H9 (cell line): ENCODE data around the gene PLP2. TPM values are rescaled to one million over a fixed set of nuclear protein-coding genes. Genes with fewer than 3 reads are reported as not detected.

ENCODE experiments used
- DNase-seq: peaks from one replicate; pipeline ENCODE4 v3.0.0-alpha.2; 2017
- H2AFZ ChIP-seq: one replicate; pipeline ENCODE4 v1.6.1; 2013; ENCODE audit warnings: mild to moderate bottlenecking, low read length, control low read depth, moderate library complexity
- H2AK5ac ChIP-seq: 2 replicates; pipeline ENCODE4 v1.6.1; 2013; ENCODE audit warnings: low read length, control low read depth, mixed read lengths; ENCODE audit not compliant: insufficient read length
- H2BK120ac ChIP-seq: one replicate; pipeline ENCODE4 v1.6.1; 2013; ENCODE audit warnings: low read depth, mild to moderate bottlenecking, low read length, control low read depth, inconsistent platforms; ENCODE audit not compliant: poor library complexity, severe bottlenecking
- H2BK12ac ChIP-seq: 2 replicates; pipeline ENCODE4 v1.6.1; 2013; ENCODE audit warnings: low read length, control low read depth, mixed read lengths, low read depth; ENCODE audit not compliant: insufficient read length
- H2BK15ac ChIP-seq: 2 replicates; pipeline ENCODE4 v1.6.1; 2013; ENCODE audit warnings: low read depth, low read length, control low read depth
- H2BK20ac ChIP-seq: one replicate; pipeline ENCODE4 v1.6.1; 2013; ENCODE audit warnings: low read depth, mild to moderate bottlenecking, low read length, control low read depth, inconsistent platforms; ENCODE audit not compliant: poor library complexity, severe bottlenecking
- H2BK5ac ChIP-seq: 2 replicates; pipeline ENCODE4 v1.6.1; 2013; ENCODE audit warnings: low read length, control low read depth, mixed read lengths; ENCODE audit not compliant: insufficient read length
- H3K14ac ChIP-seq: 2 replicates; pipeline ENCODE4 v1.6.1; 2013; ENCODE audit warnings: low read length, control low read depth; ENCODE audit not compliant: insufficient read depth
- H3K18ac ChIP-seq: 2 replicates; pipeline ENCODE4 v1.6.1; 2013; ENCODE audit warnings: low read depth, mild to moderate bottlenecking, mixed read lengths, low read length, control low read depth; ENCODE audit not compliant: insufficient read length
- H3K23ac ChIP-seq: 2 replicates; pipeline ENCODE4 v1.6.1; 2013; ENCODE audit warnings: low read length, control low read depth, mixed read lengths, low read depth; ENCODE audit not compliant: insufficient read length
- H3K23me2 ChIP-seq: 2 replicates; pipeline ENCODE4 v1.6.1; 2013; ENCODE audit warnings: low read depth, mild to moderate bottlenecking, mixed read lengths, low read length, control low read depth; ENCODE audit not compliant: insufficient read length, poor library complexity, severe bottlenecking
- H3K27ac ChIP-seq: 2 replicates; pipeline ENCODE4 v1.5.1; 2013; ENCODE audit warnings: low read length, control low read depth, mixed read lengths, low read depth; ENCODE audit not compliant: insufficient read length
- H3K27me3 ChIP-seq: 2 replicates; pipeline ENCODE4 v1.6.1; 2013; ENCODE audit warnings: low read length, control low read depth, inconsistent platforms; ENCODE audit not compliant: insufficient read depth
- H3K4ac ChIP-seq: 2 replicates; pipeline ENCODE4 v1.6.1; 2013; ENCODE audit warnings: low read depth, mild to moderate bottlenecking, control low read depth, inconsistent platforms, low read length, moderate library complexity
- H3K4me1 ChIP-seq: 2 replicates; pipeline ENCODE4 v1.6.1; 2013; ENCODE audit warnings: low read length, control low read depth, inconsistent platforms; ENCODE audit not compliant: insufficient read depth
- H3K4me2 ChIP-seq: 2 replicates; pipeline ENCODE4 v1.6.1; 2013; ENCODE audit warnings: low read length, control low read depth, mixed read lengths; ENCODE audit not compliant: insufficient read length, insufficient read depth
- H3K56ac ChIP-seq: 2 replicates; pipeline ENCODE4 v1.6.1; 2013; ENCODE audit warnings: low read depth, mild to moderate bottlenecking, mixed read lengths, low read length, control low read depth; ENCODE audit not compliant: insufficient read length
- H3K79me1 ChIP-seq: 2 replicates; pipeline ENCODE4 v1.6.1; 2013; ENCODE audit warnings: low read depth, mild to moderate bottlenecking, moderate library complexity, low read length, control low read depth, inconsistent platforms; ENCODE audit not compliant: insufficient read depth, poor library complexity, severe bottlenecking
- H3K79me2 ChIP-seq: 2 replicates; pipeline ENCODE4 v1.6.1; 2013; ENCODE audit warnings: low read length, control low read depth, inconsistent platforms; ENCODE audit not compliant: insufficient read depth
- H3K9ac ChIP-seq: 2 replicates; pipeline ENCODE4 v1.6.1; 2013; ENCODE audit warnings: low read length, control low read depth, mixed read lengths; ENCODE audit not compliant: insufficient read length; ENCODE audit errors: extremely low read depth
- H3K9me3 ChIP-seq: one replicate; pipeline ENCODE4 v1.6.1; 2013; ENCODE audit warnings: low read depth, low read length, inconsistent platforms; ENCODE audit not compliant: control insufficient read depth
- H3T11ph ChIP-seq: one replicate; pipeline ENCODE4 v1.6.1; 2013; ENCODE audit warnings: mild to moderate bottlenecking, low read length, control low read depth, inconsistent platforms
- H4K20me1 ChIP-seq: one replicate; pipeline ENCODE4 v1.6.1; 2013; ENCODE audit not compliant: control insufficient read depth, insufficient read length, insufficient read depth
- H4K5ac ChIP-seq: 2 replicates; pipeline ENCODE4 v1.6.1; 2013; ENCODE audit warnings: low read depth, mild to moderate bottlenecking, mixed read lengths, low read length, control low read depth; ENCODE audit not compliant: insufficient read length
- H4K8ac ChIP-seq: replicated peaks from 2 replicates; pipeline ENCODE4 v1.6.1; 2013; ENCODE audit warnings: low read length, control low read depth, mixed read lengths, low read depth; ENCODE audit not compliant: insufficient read length
- H4K91ac ChIP-seq: 2 replicates; pipeline ENCODE4 v1.6.1; 2013; ENCODE audit warnings: low read depth, mild to moderate bottlenecking, moderate library complexity, mixed read lengths, low read length, control low read depth; ENCODE audit not compliant: insufficient read length
- H3K27ac Mint-ChIP-seq, 3 experiments: 2 replicates in 2 of 3; 3 replicates in 1 of 3; pipeline ENCODE4 v1.8.0; 2020 to 2021; ENCODE audit warnings: mixed read lengths in 3 of 3, mild to moderate bottlenecking in 1 of 3, moderate library complexity in 1 of 3
- H3K27me3 Mint-ChIP-seq: 2 replicates; pipeline ENCODE4 v1.8.0; 2021; ENCODE audit warnings: low read depth, mild to moderate bottlenecking, moderate library complexity, mixed read lengths
- H3K36me3 Mint-ChIP-seq, 3 experiments: 2 replicates in 2 of 3; 3 replicates in 1 of 3; pipeline ENCODE4 v1.8.0; 2020 to 2021; ENCODE audit warnings: low read depth in 3 of 3, mixed read lengths in 3 of 3; ENCODE audit not compliant: insufficient read depth in 1 of 3
- H3K4me1 Mint-ChIP-seq, 2 experiments: 2 replicates each; pipeline ENCODE4 v1.8.0; 2020; ENCODE audit warnings: mixed read lengths in 2 of 2
- H3K4me3 Mint-ChIP-seq, 2 experiments: 2 replicates in 1 of 2; 3 replicates in 1 of 2; pipeline ENCODE4 v1.8.0; 2020 to 2021; ENCODE audit warnings: mild to moderate bottlenecking in 2 of 2, mixed read lengths in 2 of 2, moderate library complexity in 1 of 2
- H3K9me3 Mint-ChIP-seq, 2 experiments: 2 replicates in 1 of 2; 3 replicates in 1 of 2; pipeline ENCODE4 v1.8.0; 2020; ENCODE audit warnings: mild to moderate bottlenecking in 2 of 2, mixed read lengths in 2 of 2, moderate library complexity in 1 of 2
- CTCF ChIP-seq: fragments of 200-600 bp; sonication (generic); conservative IDR thresholded peaks from 3 replicates; pipeline ENCODE4 v1.8.0; 2021; ENCODE audit warnings: antibody characterized with exemption, mild to moderate bottlenecking
- WGBS: extraction: QIAGEN DNeasy Blood & Tissue Kit; methylation state at CpG from one replicate; pipeline ENCODE4 v1.1.7; 2013; ENCODE audit warnings: missing lambda C conversion rate, low lambda C conversion rate, mixed read lengths; ENCODE audit not compliant: insufficient read length; ENCODE audit errors: extremely low coverage; 5-methylcytosine and 5-hydroxymethylcytosine counted together
- total RNA-seq: library from RNA; stranded (reverse); gene quantifications from 2 replicates; pipeline ENCODE4 v1.2.1, GENCODE V29; 2021

PLP2 gene
- total RNA-seq, 1 experiment from 2014 or later: 11.7 TPM

DNA sequence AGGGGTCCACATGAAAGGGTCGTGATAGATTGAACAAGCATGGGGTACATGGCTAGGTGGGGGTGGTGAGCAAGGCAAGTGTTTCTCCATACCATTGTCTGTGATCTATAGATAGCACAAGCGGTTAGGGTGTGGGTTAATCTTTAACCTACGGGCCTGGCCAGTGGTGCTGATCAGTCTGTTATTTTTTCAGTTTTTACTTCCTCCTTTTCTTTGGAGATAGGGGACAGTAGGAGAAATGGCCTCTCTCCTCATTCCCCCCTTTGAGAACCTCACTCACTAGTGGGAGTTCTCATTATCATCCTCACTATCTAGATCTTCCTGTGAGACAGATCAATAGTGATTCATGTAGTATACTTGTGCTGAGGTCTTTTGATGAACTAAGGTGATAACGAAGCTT is 32.0 kb upstream of the PLP2 start:
- Histone ChIP-seq H2BK20ac (no peak overlapping the region), H2BK12ac (no peak overlapping the region), H3K27me3 (no peaks in the 10 kb centered on the region), H4K8ac (no peak overlapping the region), H3T11ph (no peak overlapping the region), H3K14ac (no peak overlapping the region), H3K4ac (no peak overlapping the region), H3K56ac (no peak overlapping the region), H2AFZ (no peak overlapping the region), H2BK120ac (no peak overlapping the region), H3K4me1 (no peaks in the 10 kb centered on the region), H4K20me1 (no peaks in the 10 kb centered on the region), H3K23ac (no peak overlapping the region), H3K79me1 (no peaks in the 10 kb centered on the region), H3K4me2 (no peak overlapping the region), H2AK5ac (no peak overlapping the region), H3K9ac (no peak overlapping the region), H2BK5ac (no peak overlapping the region), H3K18ac (no peak overlapping the region), H2BK15ac (no peak overlapping the region), H3K79me2 (no peaks in the 10 kb centered on the region), H3K27ac (no peak overlapping the region), H4K91ac (no peak overlapping the region), H3K23me2 (no peaks in the 10 kb centered on the region), H3K9me3 (peaks cover 10% of the 10 kb centered on the region), H4K5ac (no peak overlapping the region)
- no peak overlapping the region for H3K27ac Mint-ChIP-seq
- H3K4me3 Mint-ChIP-seq: no peak overlapping the region
- H3K4me1 Mint-ChIP-seq: no peaks in the 10 kb centered on the region
- peaks cover 65 to 69% of the 10 kb centered on the region in 2 experiments for H3K9me3 Mint-ChIP-seq
- TF ChIP-seq CTCF: no peak
- peaks cover 4% of the 10 kb centered on the region for H3K27me3 Mint-ChIP-seq
- DNase-seq: no peak
- H3K36me3 Mint-ChIP-seq: peaks cover 0 to 15% (median 6%) of the 10 kb centered on the region in 3 experiments
- no CpG with 5 or more reads among the region's 4 CpGs for WGBS
